ENCODE measurements around the gene RPL10.

RPL10 gene

DNA sequence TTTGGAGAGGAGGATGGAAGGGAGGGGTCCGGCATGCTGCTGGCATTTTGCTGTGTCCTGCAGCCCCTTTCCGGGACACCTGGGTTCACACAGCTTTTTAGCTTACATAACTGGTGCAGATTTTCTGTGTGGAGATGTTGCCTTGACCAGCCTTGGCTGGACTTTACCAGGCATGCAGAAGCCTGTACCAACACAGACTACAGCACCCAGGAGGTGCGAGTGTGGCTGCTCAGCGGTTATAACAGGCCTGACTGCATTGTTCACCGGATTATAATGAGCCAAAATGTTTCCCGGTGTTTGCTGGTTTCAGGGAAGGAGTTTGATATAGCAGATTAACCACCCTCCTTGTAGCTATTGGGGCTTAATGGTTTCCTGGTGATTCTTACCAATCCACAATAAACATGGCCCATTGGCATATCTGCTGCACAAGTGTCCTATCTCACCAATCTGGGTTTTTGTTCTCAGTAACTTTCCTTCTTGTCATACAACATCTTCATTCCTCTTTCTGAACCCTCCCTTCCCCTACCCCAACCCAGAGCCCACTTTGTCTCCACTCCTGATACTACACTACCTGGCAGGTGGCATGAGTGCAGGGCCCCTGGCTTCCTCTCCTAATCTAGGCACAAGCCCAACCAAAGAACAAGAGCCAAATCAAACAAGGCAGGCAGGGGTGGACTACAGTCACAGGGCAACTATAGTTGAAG is 3.9 kb downstream of the RPL10 start:
- DNase-seq: no peak

DNA sequence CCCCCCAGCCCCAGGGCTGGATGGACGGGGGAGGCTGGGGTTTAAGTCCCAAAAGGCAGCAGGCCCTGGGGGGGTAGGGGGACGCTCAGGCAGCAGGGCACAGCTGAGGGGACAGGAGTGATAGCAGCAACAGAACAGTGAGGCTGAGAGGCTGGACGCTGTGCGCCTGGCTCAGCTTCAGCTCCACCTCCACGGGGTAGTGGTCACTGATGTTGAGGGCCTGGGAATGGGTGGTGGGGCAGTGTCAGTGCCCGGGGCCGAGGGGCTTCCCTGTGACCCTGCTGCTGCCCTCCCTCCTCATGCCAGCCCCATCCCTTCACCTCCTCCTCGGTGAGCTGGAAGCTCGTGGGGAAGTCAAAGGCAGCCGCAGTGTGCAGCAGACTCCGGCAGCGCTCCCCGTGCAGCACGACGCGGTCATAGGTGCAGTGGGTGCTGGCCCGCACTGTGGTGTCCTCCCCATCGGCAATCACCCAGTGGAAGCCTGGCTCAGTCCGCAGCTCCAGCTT is 4.5 kb downstream of the RPL10 start:
- DNase-seq: no peak

DNA sequence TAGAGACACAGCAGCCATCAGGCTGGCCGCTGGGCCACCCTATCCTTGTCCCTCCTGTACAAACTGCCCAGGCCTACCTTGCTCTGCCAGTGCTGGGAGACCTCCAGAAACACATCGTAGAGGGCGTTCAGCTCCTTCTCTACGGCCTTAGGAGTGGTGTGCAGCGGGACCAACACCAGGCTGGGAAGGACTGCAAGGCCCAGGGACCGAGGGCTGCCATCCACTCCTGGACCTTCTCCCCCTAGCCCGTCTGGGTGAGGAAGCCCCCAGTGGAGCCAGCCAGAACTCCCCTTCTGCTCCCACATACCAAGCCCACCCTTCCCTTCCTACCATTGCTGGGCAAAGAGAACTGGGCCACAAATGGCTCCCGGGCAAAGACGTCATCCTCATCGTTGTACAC is 5.0 kb downstream of the RPL10 start:
- DNase-seq: no peak

DNA sequence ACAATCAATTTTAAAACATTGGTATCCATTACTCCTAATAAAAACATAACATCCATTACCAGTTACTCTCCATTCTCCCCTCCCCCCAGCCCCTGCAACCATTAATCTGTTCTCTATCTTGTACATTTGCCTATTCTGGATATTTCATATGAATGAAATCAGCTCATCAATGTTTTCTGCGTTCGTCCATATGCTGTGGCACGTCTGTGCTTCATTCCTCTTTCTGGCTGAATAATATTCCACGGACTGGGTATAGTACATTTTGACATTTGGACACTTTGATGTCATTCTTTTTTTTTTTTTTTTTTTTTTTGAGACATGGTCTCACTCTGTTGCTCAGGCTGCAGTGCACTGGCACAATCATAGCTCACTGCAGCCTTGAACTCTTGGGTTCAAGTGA is 5.7 kb downstream of the RPL10 start:
- DNase-seq: no peak

DNA sequence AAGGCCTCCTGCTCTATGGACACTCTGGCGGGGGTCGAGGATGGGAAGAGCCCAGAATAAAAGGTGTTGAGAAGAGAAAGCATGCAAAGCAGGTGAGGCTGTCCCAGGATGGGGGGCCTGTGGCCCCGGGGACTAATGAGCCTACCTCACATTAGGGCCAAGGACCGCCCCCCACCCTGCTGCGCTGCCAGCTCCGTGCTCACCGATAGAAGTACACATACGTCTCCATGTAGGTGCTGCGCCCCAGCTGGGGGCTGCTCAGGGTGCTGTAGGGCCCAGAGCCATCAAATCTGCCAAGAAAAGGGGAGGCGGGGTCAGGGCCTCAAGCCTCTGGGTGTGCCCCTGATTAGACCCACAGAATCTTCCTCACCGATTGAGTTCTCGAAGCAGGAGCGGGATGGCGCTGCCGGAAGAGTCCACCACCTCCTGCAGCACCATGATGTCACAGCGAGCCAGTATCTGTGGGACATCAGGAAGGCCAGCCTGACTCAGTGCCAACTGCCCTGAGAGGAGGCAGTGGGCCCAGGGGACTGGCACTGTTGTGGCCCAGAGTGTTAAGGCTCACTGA is 6.5 kb downstream of the RPL10 start:
- DNase-seq: no peak

DNA sequence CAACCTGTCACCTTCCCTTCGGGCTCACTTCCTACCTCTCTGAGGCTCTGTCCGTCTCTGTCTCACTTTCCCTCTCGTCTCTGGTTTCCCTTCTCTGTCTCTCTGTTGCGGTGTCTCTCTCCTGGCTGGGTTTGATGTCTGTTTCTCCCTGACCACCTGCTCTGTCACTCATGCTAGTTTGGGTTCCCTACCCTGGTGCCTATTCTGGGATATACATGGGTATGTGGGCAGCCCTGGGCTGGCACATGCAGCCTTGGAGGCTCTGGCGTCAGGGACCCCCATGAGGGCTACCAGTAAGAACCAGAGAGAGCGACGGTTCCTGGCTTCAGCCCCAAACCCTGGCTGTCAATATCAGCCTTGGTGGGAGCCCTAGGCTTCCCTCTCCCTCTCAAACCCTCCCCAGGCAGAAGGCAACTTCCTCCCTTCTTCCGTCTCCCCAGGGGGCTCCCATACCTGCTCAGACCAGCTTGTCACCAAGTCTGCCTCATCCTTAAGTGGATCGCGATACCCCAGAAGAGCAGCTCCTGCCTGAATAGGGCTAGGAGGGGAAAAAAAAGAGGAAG is 10.6 kb downstream of the RPL10 start:
- DNase-seq: no peak

DNA sequence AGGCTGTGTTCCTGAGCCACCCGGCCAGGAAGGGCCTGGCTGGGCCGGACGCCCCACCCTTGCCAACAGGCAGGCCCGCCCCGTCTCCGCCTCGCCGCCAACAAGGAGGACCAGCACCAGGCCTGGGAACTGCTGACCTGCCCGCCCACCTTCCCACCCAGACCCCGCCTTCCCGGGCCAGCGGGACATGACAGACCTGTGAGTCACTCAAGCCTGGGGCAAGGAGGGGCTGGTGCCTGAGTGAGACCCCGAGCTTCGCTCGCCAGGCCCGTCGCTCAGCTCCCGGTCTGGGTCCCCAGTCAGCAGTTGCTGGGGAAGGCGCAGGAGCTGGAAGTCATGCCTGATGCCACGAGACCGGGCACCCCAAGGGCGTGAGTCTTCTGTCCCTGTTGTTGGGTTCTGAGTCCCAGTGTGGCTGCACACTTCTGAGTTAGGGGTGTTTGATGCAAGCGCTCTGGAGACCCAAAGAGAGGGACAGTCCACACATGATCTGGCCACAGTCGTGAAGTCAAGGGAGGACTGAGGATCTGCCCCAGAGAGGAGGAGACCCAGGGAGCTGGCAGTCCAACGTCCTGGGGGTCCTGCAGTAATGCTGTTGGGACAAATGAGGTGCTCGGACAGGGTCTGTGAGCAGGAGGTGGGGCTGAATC is 11.2 kb downstream of the RPL10 start, which contains the start of gene DNASE1L1:
Gene DNASE1L1, minus strand, starts transcription at position 33 of the 650 bp plus-strand sequence. CDS start 3,686 bp downstream, outside the sequence.
- no peak for DNase-seq

DNA sequence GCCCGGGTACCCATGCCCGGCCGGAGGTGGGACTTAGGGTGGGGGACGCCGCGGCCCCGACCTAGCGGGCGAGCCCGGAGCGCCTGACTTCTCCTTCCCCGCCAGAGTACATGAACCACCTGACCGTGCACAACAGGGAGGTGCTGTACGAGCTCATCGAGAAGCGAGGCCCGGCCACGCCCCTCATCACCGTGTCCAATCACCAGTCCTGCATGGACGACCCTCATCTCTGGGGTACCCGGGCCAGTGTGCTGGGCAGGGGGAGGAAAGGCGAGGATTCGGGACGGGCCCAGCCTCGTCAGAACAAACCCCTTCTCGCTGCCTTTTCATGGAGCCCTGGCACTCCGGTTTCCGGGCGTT is 13.8 kb downstream of the RPL10 start:
- peak; percentile 20 for DNase-seq

DNA sequence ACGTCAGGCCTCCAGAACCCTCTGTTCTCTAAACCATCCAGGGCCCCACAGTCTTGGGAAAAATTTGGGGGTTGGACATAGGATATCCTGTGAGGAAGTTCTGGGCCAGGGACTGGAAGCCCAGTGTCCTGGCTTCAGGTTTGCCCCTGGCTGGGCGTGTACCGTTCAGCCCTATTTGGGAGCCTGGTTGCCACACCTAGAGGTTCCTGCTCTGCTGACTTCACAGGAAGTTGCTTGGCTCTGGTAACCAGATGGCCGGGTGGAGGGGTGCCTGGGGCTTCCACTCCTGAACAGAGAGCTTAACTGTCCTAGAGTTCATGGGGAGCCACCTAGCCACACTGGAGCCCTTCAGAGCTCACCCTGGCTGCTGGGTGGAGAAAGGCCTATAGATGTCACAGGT is 14.3 kb downstream of the RPL10 start:
- DNase-seq: no peak

DNA sequence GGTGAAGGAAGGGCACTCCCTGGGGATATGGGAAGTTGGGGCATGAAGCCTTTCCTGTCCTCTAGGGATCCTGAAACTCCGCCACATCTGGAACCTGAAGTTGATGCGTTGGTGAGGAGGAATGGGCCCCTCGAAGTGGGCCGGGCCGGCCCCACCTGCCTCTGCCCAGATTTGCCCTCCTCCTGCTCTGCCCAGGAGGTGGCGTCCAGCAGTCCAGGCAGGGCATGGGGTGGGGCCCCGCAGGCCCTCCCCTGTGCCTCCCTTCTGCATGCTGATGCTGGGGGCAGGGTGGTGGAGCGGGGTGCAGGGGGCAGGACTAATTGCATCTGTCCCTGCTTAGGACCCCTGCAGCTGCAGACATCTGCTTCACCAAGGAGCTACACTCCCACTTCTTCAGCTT is 15.0 kb downstream of the RPL10 start:
- no peak for DNase-seq

DNA sequence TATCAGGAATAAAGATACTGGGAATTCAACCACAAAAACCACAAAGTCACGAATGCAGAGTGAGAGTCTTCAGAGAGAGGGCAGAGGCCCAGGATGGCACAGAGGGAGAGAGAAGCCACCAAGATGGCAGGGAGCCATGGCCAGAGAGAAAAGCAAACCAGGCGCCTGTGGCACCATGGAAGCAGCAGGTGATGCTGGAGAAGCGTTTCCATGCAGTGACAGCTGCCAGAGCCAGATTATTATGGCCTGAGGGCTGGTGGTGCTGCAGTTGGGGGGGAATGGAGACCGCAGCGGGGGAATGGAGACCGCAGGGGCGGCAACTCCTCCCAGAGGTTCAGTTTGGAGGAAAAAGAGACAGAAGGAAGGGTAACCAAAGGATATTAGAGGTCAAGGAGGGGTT is 19.0 kb downstream of the RPL10 start:
- DNase-seq: no peak

DNA sequence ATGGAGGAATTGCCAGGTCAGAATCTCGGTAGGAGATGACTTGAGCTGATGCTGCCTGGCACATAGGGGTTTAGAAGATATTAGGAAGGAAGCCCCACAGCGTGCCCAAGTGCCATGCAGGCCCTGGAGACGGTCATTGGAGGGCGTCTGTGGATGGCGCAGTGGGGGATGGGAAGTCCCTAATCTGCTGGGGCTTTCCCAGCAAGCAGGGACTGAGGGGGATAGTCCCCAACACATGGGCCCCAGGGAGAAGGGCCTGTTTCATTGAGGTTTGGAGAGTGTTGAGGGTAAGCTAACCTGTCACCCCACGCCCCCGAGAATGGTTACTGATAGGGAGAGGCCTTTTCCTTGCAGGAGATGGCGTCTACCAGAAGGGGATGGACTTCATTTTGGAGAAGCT is 21.0 kb downstream of the RPL10 start:
- DNase-seq: no peak

DNA sequence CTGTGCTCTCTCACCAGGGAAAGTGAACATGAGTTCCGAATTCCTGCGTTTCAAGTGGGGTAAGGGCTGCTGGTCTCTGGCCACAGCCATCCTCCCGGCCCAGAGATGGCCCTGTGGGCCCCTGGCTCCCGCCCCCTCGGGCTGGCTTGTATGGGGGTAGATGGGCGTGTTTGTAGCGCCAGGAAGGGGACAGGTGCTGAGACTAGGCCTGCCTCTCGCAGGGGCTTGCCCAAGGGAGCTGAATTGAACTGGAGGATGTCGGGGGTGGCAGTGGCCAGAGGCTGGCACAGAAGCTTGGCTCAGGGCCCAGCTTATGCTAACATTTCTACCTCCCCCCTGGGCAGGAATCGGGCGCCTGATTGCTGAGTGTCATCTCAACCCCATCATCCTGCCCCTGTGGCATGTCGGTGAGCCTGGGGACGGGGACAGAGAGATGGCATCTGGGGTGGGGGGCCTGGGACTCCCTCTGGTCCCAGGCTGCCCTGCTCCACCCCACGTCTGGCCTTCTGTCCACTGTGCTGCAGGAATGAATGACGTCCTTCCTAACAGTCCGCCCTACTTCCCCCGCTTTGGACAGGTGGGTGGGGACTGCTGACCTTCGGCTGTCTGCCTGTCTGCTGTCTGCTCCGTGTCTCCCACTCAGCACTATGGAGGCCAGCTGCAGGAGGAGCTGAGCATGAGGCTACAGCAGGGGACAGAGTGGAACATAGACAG is 21.7 kb downstream of the RPL10 start:
- DNase-seq: no peak

DNA sequence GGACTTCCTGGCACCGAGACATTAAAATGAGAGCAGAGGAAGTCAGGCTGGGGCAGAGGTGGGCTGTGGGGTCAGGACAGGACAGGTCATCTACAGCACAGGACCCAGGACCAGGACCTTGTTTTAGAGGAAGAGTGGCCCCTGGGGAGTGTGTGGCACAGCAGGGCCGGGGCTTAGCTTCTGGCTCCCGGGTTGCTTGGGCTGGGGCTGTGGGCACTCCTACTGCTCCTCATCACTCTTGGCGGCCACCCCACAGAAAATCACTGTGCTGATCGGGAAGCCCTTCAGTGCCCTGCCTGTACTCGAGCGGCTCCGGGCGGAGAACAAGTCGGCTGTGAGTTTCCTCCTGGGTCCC is 22.2 kb downstream of the RPL10 start:
- no peak for DNase-seq

DNA sequence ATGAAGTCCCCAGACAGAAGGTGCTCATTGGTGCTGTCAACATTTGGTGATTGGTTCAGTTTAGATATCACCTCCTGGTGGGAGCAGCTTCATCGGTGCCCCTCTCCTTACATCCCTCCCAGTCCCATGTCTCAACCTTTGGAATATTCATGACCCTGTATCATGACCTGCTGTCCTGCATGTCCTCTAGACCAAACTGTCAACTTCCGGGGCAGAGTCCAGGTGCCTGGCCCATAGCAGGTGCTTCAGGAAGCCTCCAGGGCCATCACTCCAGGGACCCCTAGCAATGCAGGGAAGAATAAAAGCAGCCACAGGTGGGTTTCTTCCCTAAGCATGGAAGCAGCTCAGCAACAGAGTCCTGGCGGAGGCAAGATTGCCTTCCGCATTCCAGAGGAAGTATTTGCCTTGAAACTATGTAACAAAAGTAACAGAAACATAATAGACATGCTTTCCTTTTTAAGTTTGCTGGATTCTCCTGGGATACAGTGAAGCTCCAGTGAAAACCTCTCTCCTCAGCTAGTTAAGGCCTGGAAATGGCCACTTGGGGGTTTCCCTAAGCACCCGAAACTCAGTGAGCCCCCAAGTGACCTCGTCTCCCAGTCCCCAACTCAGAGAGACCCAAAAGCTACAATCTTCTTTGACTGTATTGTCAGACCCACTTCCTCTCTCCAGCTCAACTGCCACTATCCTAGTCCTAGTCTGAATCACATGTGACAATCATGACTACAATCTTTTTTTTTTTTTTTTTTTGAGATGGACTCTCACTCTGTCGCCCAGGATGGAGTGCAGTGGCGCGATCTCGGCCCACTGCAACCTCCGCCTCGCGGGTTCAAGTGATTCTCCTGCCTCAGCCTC is 29.0 kb downstream of the RPL10 start:
- DNase-seq: no peak

DNA sequence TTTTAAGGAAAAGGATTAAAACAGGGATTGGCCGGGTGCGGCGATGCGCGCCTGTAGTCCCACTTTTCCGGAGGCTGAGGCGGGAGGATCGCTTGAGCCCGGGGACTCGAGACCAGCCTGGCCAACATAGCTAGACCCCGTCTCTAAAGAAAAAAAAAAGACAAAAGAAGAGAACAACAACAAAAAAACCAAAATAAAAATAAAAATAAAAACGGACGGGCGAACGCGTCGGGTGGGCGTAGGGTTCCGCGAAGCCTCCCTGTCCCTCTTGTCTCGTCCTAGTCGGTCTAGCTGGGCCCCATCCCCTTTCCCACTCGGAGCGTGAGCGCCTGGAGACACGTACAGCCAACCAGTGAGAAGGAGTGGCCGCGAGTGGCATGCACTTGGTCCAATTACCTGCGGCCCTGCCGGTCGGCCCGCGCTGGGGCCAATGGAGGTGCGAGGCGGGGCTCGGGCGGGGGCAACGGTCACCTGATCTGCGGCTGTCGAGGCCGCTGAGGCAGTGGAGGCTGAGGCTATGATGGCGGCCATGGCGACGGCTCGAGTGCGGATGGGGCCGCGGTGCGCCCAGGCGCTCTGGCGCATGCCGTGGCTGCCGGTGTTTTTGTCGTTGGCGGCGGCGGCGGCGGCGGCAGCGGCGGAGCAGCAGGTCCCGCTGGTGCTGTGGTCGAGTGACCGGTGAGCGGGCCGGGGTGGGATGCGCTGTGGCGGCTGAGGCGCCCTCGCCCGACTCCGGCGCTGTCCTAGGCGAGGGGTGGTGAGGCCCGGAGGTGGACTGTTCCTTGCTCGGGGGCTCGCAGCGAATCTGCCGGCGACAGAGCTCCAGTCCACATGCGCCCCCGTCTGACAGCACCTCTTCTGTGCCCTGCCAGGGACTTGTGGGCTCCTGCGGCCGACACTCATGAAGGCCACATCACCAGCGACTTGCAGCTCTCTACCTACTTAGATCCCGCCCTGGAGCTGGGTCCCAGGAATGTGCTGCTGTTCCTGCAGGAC is 30.3 kb downstream of the RPL10 start, which contains the start of gene ATP6AP1:
Gene ATP6AP1, plus strand, starts transcription at position 502 of the 996 bp plus-strand sequence. Its CDS starts 16 bp downstream, at position 518.
- DNase-seq: peak; percentile 83

DNA sequence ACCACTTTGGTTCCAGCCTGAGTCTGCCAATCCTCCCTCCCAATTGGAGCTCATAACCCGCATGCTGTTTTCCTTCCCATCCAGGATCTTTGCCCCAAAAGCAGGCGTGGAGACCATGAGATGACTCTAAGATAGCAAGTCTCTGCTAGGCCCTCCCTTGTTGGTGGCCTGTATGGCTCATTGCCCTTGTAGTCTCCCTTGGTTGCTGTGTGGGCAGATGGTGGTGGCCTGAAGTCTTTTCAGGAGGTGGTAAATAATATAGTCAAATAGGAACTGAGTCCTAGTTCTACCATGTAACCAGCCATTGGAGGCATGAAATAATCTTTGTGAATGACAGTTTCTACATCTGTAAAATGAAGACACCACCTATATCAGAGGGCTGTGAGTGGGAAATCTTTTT is 31.5 kb downstream of the RPL10 start:
- no peak for DNase-seq

DNA sequence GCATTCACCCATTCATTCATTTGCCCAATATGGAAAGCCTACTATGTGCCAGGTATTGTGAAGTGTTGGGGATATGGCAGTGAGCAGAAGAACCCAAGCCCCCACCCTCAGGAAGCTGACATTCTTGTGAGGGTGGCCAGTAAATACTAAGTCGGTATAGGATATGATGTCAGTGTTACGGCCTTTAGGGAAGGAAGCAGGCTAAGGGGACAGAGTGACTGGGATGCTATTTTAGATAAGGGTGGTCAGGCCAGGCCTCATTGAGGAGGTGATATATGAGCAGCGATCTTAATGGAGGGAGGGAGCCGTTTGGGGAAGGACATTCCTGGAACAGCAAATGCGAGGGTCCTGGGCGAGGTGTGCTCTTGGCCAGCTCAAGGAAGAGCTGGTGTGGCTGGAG is 32.3 kb downstream of the RPL10 start:
- no peak for DNase-seq

DNA sequence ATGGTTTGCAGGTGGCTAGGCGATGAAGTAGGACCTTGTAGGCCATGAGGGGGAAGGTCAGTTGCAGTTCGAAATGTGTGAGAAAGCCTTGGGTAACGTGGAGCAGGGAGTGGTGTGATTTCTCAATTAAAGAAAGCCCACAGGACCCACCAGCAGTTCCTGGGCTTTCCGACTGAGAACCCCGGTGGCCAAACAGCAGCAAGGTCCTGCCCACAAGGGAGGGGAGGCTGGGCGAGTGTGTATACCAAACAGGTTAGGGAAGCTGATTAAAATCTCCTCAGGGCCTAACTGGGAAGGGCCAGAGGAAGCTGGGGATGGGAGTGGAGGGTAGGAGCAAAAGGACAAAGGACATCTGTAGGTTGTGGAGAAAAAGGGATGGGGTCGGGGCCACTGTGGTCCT is 32.7 kb downstream of the RPL10 start:
- no peak for DNase-seq

DNA sequence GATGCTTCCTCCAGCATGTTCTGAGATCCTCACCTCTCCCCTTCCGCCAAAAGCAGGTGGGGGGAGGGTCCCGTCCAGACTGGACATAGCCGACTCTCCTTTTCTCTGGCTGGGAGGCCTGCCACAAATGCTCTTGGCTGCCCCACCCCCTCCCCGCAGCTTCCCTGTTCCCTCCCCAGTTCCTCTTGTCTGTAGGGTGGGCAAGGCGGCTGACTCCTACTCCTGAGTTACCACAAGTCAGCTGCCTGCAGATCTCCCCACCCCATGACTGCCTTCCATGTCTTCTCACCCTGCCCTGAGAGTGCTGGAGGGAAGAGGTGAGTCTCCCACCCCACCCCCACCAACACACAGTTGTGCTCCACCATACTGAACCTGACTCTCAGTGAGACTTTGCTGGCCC is 33.2 kb downstream of the RPL10 start:
- no peak for DNase-seq

DNA sequence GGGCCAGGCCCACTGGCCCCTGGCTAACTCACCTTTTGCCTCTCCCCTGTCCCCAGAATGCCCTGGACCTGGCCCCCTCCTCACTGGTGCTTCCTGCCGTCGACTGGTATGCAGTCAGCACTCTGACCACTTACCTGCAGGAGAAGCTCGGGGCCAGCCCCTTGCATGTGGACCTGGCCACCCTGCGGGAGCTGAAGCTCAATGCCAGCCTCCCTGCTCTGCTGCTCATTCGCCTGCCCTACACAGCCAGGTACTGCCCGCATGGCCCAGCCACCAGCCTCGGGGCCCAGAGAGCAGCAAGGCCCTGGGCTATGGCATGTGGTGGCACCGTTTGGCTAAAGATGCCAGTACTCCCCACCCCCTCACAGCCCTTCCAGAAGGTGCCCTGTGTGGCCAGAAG is 34.0 kb downstream of the RPL10 start:
- DNase-seq: no peak

Data from NCI-H748 treated with DMSO at 0.1 percent for 48 hours (cell line).